ENCODE data around the gene MPZL3.

DNA sequence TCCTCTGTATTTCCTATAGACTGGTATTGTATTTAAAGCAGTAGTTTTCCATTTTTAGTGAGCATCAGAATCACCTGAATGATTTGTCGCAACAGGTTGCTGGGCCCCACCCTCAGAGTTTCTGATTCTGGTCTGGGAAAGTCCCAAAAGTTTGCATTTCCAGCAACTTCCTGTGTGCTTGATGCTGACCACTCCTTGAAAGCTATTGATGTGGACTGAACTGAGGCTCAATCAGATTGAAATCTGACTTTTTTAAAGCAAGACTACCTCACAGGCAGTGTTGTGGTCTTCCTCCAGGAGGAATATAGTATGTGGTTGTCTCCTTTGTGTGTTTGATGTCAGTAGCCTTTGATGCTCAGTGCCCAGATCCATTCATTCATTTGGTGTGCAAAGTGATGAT lies 29.1 kb upstream of the MPZL3 start:
- no peak for TF ChIP-seq EZH2 (IDR thresholded peaks at IDR 0.05; ENCODE audit: borderline replicate concordance, low read length)
- TF ChIP-seq, protein P1, sequence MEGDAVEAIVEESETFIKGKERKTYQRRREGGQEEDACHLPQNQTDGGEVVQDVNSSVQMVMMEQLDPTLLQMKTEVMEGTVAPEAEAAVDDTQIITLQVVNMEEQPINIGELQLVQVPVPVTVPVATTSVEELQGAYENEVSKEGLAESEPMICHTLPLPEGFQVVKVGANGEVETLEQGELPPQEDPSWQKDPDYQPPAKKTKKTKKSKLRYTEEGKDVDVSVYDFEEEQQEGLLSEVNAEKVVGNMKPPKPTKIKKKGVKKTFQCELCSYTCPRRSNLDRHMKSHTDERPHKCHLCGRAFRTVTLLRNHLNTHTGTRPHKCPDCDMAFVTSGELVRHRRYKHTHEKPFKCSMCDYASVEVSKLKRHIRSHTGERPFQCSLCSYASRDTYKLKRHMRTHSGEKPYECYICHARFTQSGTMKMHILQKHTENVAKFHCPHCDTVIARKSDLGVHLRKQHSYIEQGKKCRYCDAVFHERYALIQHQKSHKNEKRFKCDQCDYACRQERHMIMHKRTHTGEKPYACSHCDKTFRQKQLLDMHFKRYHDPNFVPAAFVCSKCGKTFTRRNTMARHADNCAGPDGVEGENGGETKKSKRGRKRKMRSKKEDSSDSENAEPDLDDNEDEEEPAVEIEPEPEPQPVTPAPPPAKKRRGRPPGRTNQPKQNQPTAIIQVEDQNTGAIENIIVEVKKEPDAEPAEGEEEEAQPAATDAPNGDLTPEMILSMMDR (conservative IDR thresholded peaks at IDR 0.05 in 1 of 2, IDR thresholded peaks at IDR 0.05 in 1 of 2; ENCODE audit: extremely low read depth in 1 of 2, insufficient read depth in 1 of 2, low read depth in 1 of 2, low read length in 2 of 2) = no peak
